ENCODE results near the gene PHAX.
"Not testable (repeated sequence)": the region's sequence is repeated elsewhere in the genome, so short reads cannot be mapped to it uniquely, and the experiment has no call there.

PHAX gene

DNA sequence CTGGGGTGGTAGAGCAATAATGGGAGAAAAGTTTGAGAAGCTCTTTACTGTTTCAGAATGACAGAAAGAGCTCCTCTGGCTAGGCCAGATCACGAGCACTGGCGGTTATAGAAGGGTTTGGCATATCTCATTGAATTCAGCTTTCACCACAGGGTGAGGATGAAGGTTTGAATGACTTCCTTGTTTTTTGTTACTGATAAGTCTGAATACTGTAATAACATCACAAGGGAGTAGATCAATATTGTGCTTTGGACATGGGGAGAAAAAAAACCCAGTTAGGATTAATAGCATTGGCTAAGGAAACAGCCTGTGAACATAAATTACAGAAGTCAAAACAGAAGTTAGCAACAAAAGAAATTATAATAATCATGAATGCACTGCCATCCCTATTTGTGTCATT lies 9.4 kb downstream of the PHAX start:
- no peak for TF ChIP-seq CTCF (IDR thresholded peaks at IDR 0.05; ENCODE audit: low read depth, low read length)
- no peak overlapping the region for H3K4me3 ChIP-seq (ENCODE audit: low read depth, low read length)

DNA sequence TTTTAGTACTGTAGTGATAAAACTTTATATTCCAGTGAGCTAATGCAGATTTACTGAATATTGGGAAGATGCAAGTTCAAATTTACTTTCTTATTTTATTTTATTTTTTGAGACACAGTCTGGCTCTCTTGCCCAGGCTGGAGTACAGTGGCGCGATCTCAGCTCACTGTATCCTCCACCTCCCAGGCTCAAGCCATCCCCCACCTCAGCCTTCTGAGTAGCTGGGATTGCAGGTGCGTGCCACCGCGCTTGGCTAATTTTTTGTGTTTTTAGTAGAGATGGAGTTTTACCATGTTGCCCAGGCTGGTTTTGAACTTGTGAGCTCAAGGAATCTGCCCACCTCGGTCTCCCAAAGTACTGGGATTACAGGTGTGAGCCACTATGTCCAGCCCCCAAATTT lies 9.9 kb downstream of the PHAX start:
- no peak overlapping the region for H3K4me3 ChIP-seq (ENCODE audit: low read depth, low read length)
- TF ChIP-seq CTCF (IDR thresholded peaks at IDR 0.05; ENCODE audit: low read depth, low read length), result no peak

- no peak overlapping the region for H3K4me3 ChIP-seq (ENCODE audit: low read depth, low read length)
- no peak for TF ChIP-seq CTCF (IDR thresholded peaks at IDR 0.05; ENCODE audit: low read depth, low read length)
Measured at GRCh38 chr5:126613941-126614592, 13.3 kb downstream of the PHAX start.

GRCh38 chr5:126615286-126615685 lies 14.5 kb downstream of the PHAX start:
- H3K4me3 ChIP-seq (ENCODE audit: low read depth, low read length), result no peak overlapping the region
- no peak for TF ChIP-seq CTCF (IDR thresholded peaks at IDR 0.05; ENCODE audit: low read depth, low read length)

DNA sequence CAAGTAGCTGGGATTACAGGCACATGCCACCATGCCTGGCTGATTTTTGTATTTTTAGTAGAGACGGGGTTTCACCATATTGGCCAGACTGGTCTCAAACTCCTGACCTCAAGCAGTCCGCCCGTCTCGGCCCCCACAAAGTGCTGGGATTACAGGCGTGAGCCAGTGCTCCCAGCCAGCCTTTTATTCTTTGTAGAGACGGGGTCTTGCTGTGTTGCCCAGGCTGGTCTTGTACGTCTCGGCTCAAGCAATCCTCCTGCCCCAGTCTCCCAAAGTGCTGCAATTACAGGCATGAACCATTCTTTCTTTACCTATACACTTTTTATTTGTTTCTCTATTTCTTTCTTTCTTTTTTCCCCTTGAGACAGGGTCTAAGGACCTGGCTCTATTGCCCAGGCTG lies 16.9 kb downstream of the PHAX start:
- not testable (repeated sequence) for H3K4me3 ChIP-seq (ENCODE audit: low read depth, low read length)

DNA sequence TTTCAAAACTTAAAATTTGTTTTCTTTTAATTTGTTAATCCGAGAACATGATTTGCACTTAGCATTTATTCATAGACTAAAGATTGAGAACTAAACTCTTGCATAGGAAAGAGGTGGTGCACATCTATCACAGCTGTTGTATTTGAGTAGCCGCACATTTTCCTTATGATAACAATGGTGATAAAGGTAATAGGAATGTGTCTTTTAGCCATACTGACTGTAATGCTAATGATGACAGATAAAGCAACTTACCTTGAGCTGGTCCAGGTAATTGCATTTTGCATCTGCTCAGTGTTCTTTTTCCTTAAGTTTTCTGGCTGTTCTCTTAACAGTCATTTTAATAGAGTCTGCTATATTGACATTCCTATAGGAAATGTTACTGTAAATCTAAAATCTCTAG lies 19.0 kb downstream of the PHAX start:
- no peak overlapping the region for H3K4me3 ChIP-seq (ENCODE audit: low read depth, low read length)
- TF ChIP-seq CTCF (IDR thresholded peaks at IDR 0.05; ENCODE audit: low read depth, low read length), result no peak

DNA sequence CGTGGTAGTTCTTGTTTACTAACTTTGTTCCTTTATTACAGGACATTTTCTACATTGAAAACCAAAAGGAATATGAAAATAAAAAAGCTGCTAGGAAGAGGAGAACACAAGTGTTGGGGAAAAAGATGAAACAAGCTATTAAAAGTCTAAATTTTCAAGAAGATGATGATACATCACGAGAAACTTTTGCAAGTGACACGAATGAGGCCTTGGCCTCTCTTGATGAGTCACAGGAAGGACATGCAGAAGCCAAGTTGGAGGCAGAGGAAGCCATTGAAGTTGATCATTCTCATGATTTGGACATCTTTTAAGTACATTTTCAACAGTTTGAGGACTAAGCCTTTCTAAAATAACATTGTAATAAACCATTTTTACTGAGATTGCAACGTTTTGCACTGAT lies 23.8 kb downstream of the PHAX start:
- TF ChIP-seq CTCF (IDR thresholded peaks at IDR 0.05; ENCODE audit: low read depth, low read length), result no peak
- H3K4me3 ChIP-seq (ENCODE audit: low read depth, low read length), result no peak overlapping the region

- no peak overlapping the region for H3K4me3 ChIP-seq (ENCODE audit: low read depth, low read length)
- TF ChIP-seq CTCF (IDR thresholded peaks at IDR 0.05; ENCODE audit: low read depth, low read length), result no peak
Measured at GRCh38 chr5:126628102-126628501, 27.4 kb downstream of the PHAX start.

Measured in WI38 (cell line).